ENCODE results near the gene NTRK2.
A peak's percentile ranks its signal among the peaks of the same experiment; 100 is the strongest.

Gene NTRK2

DNA sequence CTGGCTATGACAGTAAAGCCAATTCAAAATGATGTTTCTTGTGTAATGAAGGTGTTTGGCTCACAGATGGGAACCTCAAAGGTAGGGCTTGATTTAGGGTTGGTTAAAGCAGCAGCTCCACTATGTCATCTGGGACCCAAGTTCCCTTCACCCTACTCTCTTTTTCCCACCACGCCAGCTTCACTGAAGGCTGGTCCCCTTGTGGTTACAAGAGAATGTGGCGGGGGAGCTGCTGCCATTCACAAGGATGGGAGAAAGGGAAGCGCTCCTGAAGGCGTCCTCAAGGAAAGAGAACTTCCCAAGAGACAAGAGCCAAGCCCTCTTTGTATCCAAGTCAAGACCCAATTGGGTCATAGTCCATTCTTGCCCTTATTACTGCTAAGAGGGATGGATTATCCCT lies 72.7 kb downstream of the NTRK2 start:
- DNase-seq: no peak

DNA sequence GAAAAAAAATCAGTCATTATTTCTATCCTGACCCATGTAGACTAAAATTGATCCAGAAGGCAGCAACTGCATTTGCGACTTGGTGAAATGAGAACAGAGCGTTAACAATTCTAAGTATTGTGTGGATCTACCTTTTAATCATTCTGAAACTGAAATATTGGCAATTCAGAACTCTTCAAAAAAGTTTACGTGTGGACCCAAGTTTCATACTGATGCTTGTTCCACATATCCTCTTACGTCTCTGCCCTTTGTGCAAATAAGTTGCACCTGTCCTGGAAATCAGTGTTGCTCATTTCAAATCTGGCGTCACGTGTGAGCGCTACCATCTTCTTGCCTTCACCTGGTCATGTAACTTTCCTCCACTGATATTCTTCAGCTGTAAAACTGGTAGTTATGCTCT lies 74.7 kb downstream of the NTRK2 start:
- no peak for DNase-seq

DNA sequence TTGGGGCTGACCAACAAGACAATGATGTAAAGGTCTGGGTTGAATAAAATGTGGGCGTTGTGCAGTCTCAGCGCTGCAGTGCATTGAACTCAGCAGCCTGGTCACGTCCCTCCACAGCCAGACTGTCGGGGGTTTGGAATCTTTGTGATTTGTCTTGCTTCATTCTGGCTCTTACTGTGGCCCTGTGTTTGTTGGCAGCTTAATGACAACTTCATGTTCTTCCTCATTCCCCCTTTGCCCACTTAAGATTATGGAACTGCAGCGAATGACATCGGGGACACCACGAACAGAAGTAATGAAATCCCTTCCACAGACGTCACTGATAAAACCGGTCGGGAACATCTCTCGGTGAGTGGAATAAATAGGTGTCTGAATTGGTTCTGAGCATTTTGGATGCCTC lies 75.2 kb downstream of the NTRK2 start:
- DNase-seq: no peak

DNA sequence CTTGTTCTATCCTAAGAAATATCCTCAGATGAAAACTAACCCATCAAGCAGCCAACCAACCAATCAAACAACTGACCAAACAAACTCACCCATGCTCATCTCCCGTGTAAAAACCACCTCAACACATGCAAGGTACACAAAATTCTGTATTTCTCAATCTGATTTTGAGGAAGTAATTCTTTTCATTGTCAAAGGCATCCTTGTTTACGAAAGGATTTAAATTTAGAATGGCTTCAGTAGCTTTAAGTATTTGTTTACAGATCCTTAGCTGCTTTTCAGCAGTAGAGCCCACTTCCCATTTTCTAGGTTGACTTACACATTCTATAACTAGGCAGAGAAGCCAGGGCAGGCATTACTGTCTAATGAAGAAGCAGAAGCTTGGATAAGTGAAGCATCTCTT lies 78.6 kb downstream of the NTRK2 start:
- no peak for DNase-seq

DNA sequence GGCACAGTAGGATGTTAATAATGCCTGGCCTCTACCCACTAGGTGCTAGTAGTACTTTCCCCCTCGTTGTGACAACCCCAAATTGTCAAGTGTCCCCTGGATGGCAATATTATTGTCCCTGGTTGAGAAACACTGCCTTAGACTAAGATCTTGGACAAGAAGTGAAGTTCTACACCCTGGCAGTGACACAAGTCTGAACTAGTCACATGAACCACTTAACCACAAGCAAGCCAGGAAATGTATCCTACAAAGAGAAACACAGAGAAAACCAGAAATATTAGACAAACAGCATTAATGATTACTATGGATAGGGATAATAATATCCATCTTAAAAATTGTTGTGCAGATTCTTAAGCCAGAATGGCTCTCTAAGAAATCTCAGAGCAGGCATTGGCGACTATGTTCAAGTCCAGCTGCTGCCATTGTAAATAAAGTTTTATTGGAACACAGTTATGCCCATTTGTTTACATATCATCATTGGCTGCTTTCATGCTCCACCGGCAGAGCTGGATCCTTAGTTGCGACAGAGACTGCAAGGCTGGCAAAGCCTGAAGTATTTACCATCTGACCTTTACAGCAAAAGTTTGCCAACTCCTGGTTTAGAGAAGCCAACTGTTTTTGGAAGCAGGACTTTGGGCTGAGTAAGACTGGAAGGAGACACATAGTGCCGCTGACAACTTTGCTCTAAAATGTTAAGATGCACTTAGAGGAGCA lies 80.8 kb downstream of the NTRK2 start:
- no peak for DNase-seq

DNA sequence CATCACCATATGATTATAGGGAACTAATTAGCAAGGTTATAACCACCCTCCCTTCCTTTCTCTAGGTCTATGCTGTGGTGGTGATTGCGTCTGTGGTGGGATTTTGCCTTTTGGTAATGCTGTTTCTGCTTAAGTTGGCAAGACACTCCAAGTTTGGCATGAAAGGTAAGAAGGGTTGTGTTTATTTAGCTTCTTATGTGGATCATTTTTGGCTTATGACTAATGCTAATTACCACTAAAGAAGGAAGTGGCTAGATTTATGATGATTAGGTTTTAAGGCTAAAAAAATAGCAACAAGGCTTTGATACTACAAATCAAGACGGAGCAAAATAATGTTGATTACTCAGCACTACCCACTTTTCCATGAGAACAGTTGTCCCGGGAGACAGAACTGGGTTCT lies 82.4 kb downstream of the NTRK2 start:
- DNase-seq: no peak

DNA sequence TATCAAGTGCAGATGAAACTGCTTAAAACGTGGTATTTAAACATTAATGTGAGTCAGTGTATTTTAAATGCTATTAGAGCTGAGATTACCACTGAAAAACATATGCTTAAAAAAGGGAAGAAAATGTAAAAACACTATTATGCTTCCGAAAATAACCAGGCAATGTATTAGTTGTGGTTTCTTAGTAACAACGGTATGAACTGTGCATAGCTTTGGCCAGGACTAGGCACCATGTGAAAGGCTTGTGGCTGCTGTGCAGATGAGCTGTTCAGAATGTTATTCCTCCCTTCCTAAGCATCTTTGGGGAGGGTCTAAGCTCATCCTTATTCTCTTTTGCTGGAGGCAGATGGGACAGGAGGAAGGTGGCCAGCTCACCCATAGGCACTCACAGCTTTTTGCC lies 84.9 kb downstream of the NTRK2 start:
- no peak for DNase-seq

DNA sequence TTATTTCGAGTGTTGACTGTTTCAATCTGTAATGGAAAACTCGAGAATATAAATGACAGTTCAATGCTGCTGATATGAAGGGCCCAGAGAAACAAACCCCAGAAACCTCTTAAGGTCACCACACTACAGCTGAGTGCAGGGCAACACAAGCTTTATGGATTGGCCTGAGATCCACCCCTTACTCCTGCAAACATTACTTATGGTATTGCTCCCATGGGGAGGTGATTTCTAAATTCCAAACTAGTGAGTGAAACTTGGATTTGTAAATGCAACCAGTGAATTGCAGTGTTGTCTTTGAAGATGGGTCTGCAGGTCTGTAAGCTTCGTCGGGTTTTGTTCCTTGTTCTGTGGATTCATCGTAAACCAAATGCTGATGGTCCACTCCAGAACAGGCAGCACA lies 85.4 kb downstream of the NTRK2 start:
- DNase-seq: no peak

DNA sequence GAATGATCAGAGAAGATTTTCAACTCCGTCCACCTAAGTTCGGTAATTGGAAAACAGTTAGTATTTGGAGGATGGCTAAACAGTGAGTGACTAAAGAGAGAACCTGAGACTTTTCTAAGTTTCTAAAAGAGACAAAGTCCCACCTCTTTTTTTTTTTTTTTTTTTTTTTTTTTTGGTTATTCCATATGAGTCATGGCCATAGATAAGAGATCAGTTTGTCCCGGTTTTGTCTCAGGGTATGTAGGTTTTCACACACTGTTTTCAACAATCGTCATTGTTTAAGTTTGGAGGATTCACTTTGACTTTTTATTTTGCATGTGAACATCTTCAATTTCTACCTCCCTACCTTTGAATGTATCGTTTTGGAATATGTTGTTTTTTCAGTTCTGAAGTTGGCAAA lies 85.9 kb downstream of the NTRK2 start:
- no peak for DNase-seq

DNA sequence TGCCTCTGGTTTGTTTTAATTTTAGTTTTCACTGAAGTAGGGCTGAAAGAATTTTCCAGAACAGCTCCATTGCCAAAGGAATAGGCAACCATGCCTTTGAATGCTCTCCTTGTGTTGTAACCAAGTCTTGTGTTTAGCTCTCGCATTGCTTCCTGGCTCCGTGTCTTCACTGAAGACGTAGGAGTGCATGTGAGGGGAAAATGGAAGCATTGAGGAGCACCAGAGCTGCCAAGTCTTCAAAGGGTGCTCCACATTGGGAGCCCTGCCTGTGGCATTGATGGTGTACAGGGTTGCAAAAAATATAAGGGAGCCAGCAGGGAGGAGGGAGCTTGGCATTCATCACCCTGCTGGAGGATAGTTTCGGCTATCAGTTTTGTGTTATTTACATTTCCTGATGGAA lies 86.6 kb downstream of the NTRK2 start:
- no peak for DNase-seq

DNA sequence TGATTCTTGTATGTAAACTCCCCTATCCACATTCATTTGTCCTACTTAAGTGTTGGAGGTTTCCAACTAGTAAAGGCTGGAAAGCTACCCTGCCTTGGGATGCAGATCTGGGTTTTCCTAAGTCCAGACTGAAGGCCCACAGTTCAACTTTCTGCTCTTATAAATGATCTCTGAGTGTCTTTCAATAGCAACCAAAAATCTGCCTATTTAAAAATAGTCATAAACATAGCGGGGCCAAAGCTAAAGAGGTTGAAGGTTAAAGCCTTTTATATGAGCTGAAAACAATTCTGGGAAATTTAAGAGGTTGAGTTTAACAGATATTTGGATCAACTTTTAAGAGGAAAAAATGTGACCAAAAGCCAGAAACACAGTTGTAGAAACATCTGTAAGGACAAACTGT lies 87.2 kb downstream of the NTRK2 start:
- DNase-seq: no peak

DNA sequence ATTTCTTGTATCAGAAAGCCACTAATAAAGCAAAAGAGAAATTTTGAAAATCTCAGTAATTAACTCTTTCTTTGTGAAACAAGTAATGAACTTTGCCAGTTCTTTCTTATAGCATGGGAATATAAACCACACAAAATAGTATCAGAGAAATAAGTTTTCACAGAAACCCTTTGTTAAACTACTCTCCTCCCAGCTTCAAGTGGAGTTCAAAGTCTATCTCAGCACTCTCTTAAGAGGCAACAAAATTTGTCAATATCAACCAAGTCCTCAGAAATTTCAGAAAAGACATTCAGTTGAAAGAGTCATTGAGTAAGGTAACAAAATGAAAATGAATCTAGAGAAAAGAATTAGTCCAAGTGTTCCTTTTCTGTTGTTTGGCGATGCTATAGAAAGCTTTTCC lies 89.3 kb downstream of the NTRK2 start:
- no peak for DNase-seq

DNA sequence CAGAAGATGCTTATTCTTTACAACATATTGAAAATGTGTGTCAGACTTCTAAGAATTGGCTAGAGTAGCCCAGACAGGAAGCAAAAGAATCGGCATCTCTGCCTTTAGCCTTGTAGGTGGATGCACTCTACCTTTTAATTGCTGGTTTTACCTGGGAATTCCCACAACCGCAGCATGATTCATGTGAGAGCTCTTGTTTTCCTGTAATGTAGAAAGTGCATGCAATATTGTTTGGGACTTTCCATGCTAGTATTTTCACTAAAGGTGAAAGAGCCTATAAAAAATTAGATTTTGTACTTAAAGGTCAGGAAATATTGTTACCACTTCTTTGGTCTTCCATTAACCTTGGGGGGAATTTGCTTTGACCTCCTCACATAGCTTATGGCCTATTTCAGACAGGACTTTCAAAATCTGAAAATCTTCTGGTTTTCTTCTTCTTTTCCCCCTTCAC lies 89.8 kb downstream of the NTRK2 start:
- no peak for DNase-seq

DNA sequence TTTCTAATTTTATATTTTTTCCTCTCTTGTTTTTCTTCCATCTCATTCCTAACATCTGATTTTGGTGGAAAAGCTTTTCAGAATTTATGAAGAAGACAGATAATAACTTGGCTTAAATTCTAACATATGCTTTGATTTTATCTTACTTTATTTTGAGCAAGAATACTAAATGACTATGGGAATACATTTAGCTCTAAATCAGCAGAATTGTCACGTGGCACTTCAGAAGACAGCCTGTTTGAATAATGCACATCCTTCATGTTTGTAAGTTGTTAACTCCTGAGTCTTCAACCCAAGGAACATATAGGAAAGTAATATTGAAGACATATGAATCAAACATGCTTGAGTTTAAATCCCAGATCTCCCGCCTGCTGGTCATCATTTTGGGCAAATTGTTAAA lies 90.3 kb downstream of the NTRK2 start:
- no peak for DNase-seq

DNA sequence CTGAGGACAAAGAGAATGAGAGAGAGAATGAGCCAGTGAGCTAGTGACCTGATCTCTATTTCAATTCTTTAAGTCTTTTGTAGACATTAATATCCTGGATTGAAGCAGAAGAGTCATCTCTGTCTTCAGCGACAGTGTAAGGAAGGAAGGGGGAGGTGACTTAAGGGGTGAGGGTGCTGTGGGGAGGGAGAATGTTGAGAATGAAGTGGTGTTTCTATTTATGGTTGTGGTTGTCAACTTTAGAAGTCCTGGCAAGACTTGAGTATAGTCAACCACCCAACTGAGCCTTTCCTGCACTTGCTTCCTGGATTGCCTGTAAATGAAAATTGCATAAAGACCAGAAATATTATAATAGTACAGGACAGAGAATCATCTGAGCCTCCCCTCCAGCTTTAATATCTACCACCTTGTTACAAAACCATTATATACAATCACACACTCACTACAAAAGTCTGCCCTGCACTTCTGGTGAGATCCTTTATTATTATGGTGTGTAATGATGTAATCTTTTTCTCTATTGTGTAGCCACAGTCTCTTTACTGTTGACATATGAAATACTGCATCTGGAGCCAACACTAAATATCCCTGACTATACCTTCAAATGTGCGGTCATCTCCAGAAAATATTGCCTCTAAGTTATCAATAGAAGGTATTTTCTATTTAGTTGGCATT lies 91.7 kb downstream of the NTRK2 start:
- no peak for DNase-seq

DNA sequence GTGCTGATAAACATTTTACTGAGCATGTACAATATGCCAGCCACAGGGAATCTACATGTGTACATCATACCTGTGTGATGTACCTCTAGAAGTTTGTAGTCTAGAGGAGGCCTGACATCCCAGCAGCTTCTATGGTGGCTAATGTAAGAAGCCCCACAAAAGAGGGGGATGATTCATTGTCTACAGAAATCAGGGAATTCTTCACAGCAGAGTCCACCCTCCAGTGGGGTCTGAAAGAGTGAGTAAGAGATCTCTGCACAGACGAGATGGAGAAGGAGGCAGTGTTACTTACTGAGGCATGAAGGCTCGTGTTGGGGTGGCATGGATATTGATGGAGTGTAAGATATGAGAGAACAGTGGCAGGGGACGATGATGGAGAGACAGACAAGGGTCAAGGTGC lies 103.0 kb downstream of the NTRK2 start:
- DNase-seq: no peak

DNA sequence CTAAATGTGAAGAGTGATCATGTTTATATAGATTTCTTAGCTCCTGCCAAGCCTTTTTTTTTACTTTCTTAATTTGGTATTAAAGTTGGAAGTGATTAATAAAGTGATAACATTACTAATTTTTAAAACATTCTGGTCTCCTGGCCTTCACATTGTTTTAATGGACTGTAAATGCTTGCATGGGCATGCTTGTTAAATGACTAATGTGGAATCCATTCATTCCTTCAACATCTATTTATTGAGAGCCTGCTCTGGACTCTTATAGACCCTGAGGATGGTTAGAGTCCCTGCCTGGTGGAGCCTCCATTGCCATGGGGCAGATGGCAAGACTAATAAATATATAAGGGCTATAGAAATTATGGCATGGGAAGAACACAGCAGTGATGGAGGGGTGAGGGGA lies 103.5 kb downstream of the NTRK2 start:
- DNase-seq: no peak

DNA sequence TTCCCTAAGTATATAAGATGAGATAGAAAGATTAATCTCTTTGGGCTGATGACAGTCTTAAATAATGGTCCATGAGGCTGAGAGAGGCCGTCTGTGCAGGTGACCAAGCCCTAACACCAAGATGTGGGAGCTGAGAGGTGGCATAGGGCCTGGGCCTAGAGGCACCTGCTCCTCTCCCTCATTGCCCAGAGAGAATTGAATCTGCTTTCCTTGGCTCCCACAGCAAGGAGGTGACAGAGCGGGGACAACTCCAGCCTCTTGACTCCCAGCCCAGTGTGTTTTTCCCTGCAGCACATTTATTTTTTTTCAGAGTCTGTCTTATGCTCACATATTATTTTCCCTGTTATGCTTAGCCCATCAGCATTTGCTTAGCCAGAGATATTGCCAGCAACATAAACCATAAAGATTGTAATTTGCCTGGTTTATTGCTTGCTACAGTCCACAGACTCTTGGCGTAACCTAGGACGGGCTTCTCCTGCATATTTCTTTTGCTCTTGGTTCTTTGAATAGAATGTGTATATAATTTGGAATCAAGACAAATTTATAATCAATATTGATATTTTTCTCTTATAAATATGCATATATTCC lies 105.6 kb downstream of the NTRK2 start:
- DNase-seq: no peak

DNA sequence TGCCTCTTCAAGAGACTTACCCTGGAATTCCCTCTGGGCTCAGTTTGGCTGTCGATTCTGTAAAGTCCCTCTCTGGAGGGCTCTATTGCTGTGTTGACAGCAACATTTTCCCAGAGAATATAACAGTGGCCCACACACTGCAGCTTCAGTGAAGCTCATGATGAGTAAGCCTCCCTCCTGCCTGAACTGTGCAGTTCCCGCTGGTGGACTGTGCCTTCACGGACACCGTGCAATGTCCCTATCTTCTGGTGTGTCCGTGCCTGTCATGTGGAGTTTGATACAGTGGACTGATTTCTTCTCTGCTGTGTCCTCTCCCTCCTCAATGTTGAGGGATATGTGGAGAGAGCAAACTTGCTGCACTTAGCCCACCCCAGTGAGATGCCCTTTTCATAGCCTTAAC lies 109.0 kb downstream of the NTRK2 start:
- DNase-seq: no peak

DNA sequence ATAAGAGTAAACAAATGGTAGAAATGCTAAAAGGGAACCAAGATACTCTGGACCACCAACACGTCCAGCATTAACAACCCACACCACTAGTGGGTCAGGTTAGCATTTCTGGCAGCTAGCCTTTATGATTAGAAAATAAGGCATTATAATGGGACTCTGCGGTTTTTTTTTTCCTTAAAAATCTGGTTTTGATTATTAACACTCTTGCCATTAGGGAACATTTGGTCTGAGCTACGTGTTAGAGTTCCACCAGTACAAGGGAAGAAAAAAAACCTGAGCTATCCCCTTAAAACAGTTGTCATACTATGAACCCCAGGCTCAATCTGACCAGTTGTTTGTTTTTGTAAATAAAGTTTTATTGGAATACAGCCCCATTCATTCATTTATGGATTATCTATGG lies 110.4 kb downstream of the NTRK2 start:
- DNase-seq: no peak

DNA sequence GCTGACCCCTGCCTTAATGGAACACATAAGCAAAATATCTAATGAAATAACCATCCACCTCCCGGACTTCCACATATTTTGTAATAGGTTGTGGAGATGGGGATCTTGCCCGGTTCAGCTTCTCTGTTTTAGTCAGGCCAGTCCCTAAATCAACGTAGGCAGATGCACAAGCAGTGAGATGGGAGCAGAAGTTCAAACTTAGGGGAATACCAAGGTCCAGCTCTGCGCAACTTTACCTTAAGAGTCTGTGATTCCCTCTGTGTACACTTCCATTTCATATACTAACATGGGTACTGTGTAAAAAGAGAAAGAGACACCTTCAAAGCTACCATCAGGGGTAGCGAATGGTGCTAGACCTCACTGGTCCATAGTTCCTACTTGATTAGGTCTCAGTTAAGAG lies 110.9 kb downstream of the NTRK2 start:
- no peak for DNase-seq

DNA sequence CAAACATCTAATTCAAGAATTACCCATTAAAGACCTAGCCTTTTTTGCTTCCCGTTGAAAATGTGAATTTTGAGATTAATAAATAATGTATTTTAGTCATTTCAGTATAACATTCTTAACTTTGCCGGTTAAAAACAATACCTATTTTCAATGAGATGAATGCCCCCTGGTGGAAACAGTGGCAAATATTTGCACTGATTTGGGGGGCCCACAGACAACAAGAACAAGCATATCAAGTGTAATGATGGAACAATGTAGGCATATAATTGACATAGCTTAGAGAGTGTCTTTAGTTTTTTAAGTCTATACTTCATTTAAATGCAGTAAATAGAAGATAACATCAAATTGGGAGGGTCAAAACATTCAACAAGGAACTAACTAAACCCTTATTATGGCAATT lies 111.9 kb downstream of the NTRK2 start:
- DNase-seq: peak; percentile 14

DNA sequence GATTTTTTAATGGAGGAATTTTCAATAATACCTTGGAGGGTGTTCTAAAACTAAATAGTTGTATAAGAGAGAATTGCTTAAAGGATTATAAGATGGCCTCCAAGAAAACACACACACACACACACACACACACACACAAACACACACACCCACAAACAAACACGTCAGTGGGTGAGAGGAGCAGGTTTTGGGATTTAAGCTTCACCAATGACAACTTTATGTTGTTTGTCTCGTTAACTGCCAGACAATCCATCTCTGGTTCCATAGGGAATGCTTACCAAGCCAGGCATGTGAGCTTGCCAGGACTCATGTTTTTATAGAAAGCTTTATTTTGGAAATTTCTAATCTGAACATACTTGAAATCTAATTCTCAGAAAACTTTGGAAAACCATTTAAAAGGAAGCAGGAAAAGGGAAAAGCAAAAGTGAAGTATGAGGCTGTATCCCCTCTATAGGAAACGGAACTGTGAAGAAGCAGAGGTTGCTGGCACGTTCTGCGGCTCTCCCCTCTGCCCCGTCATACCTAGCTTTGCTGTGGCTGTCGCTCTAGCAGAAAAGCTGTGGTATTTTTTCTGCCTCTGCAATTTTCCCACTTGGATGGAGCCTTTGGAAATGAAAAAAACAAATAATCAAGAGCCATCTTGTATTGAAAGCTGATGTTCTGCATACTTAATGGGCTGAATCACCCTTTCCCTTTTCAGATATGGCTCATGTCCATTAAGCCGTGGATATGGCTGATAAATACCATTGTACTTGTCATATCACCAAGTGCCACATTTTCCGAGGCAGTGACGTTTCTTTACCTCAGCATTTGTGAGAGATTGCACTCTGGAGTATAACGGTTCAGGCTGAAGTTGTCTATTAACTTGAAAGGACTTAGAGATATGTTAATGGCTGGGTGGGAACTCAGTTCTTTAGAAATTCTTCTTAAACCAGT lies 112.7 kb downstream of the NTRK2 start:
- no peak for DNase-seq

All from RPMI8226 (cell line).